OCI-LY1 (cell line): Measurements from ENCODE around the gene GC.

Experiments used
- H2AFZ ChIP-seq: fragments of 200-600 bp; sonication (generic), shearing (Covaris generic); 2 replicates; pipeline ENCODE4 v1.6.0; 2014; ENCODE audit warnings: antibody characterized with exemption, mild to moderate bottlenecking, low read length
- H3F3A ChIP-seq: fragments of 200-600 bp; sonication (generic), shearing (Covaris generic); 2 replicates; pipeline ENCODE4 v1.6.0; 2014; ENCODE audit warnings: mild to moderate bottlenecking, antibody characterized with exemption, low read length, moderate library complexity; ENCODE audit not compliant: insufficient read depth
- H3K27ac ChIP-seq: fragments of 200-600 bp; sonication (generic); 2 replicates; pipeline ENCODE4 v1.5.1; 2014; ENCODE audit warnings: low read length, mixed run types, mild to moderate bottlenecking, low read depth; ENCODE audit not compliant: poor library complexity, severe bottlenecking
- H3K27me3 ChIP-seq: fragments of 200-600 bp; sonication (generic); 2 replicates; pipeline ENCODE4 v1.6.0; 2014; ENCODE audit warnings: antibody characterized with exemption, mild to moderate bottlenecking, low read length, moderate library complexity; ENCODE audit not compliant: insufficient read depth
- H3K36me3 ChIP-seq: fragments of 200-600 bp; sonication (generic); 2 replicates; pipeline ENCODE4 v1.6.1; 2014; ENCODE audit warnings: mild to moderate bottlenecking, antibody characterized with exemption, low read length, moderate library complexity, mixed read lengths; ENCODE audit not compliant: insufficient read depth
- H3K4me1 ChIP-seq: fragments of 200-600 bp; sonication (generic); 2 replicates; pipeline ENCODE4 v1.5.1; 2014; ENCODE audit warnings: mild to moderate bottlenecking, low read length, moderate library complexity; ENCODE audit not compliant: insufficient read depth, severe bottlenecking
- H3K4me2 ChIP-seq: fragments of 200-600 bp; sonication (generic), shearing (Covaris generic); 2 replicates; pipeline ENCODE4 v1.6.1; 2014; ENCODE audit warnings: low read length
- H3K4me3 ChIP-seq: fragments of 200-600 bp; sonication (generic); 2 replicates; pipeline ENCODE4 v1.5.1; 2014; ENCODE audit warnings: low read length, low read depth, mild to moderate bottlenecking, mixed read lengths; ENCODE audit not compliant: poor library complexity, severe bottlenecking
- H3K79me2 ChIP-seq: fragments of 200-600 bp; shearing (Covaris generic); 2 replicates; pipeline ENCODE4 v1.6.1; 2016; ENCODE audit warnings: mixed run types, low read length, mixed read lengths; ENCODE audit not compliant: insufficient read depth
- H3K9ac ChIP-seq: fragments of 200-600 bp; sonication (generic), shearing (Covaris generic); 2 replicates; pipeline ENCODE4 v1.6.1; 2014; ENCODE audit warnings: mild to moderate bottlenecking, low read length, mixed read lengths
- H3K9me2 ChIP-seq: fragments of 200-600 bp; sonication (generic), shearing (Covaris generic); 2 replicates; pipeline ENCODE4 v1.6.1; 2014; ENCODE audit warnings: low read depth, mild to moderate bottlenecking, low read length, mixed read lengths
- H3K9me3 ChIP-seq: fragments of 200-600 bp; shearing (Covaris generic); 2 replicates; pipeline ENCODE4 v1.6.1; 2014; ENCODE audit warnings: low read length, mixed read lengths
- H4K20me1 ChIP-seq: fragments of 200-600 bp; sonication (generic), shearing (Covaris generic); 2 replicates; pipeline ENCODE4 v1.6.0; 2016; ENCODE audit warnings: mild to moderate bottlenecking, low read length; ENCODE audit not compliant: insufficient read depth
- EZH2 ChIP-seq: fragments of 200-600 bp; sonication (generic), shearing (Covaris generic); IDR thresholded peaks from 2 replicates; pipeline ENCODE4 v1.8.0; 2017; ENCODE audit warnings: borderline replicate concordance, mixed run types, mild to moderate bottlenecking, antibody characterized with exemption, low read length, moderate library complexity, mixed read lengths
- TF ChIP-seq, protein P1 (sequence below): fragments of 200-600 bp; sonication (generic), shearing (Covaris generic); IDR thresholded peaks from 2 replicates; pipeline ENCODE4 v1.5.1; 2017; ENCODE audit warnings: mild to moderate bottlenecking, antibody characterized with exemption, low read length, moderate library complexity, mixed read lengths

GC gene

GRCh38 chr4:71775449-71775848 is 8.4 kb downstream of the GC start:
- H3K79me2 ChIP-seq = no peaks in the 10 kb centered on the region
- no peaks in the 10 kb centered on the region for H3K9me3 ChIP-seq
- no peaks in the 10 kb centered on the region for H4K20me1 ChIP-seq
- no peak overlapping the region for H3K4me2 ChIP-seq
- no peaks in the 10 kb centered on the region for H3F3A ChIP-seq
- no peaks in the 10 kb centered on the region for H3K9me2 ChIP-seq
- H2AFZ ChIP-seq = no peak overlapping the region
- H3K27me3 ChIP-seq = no peaks in the 10 kb centered on the region
- H3K9ac ChIP-seq = no peak overlapping the region
- H3K36me3 ChIP-seq = no peaks in the 10 kb centered on the region
- no peak overlapping the region for H3K4me3 ChIP-seq
- TF ChIP-seq, protein P1, sequence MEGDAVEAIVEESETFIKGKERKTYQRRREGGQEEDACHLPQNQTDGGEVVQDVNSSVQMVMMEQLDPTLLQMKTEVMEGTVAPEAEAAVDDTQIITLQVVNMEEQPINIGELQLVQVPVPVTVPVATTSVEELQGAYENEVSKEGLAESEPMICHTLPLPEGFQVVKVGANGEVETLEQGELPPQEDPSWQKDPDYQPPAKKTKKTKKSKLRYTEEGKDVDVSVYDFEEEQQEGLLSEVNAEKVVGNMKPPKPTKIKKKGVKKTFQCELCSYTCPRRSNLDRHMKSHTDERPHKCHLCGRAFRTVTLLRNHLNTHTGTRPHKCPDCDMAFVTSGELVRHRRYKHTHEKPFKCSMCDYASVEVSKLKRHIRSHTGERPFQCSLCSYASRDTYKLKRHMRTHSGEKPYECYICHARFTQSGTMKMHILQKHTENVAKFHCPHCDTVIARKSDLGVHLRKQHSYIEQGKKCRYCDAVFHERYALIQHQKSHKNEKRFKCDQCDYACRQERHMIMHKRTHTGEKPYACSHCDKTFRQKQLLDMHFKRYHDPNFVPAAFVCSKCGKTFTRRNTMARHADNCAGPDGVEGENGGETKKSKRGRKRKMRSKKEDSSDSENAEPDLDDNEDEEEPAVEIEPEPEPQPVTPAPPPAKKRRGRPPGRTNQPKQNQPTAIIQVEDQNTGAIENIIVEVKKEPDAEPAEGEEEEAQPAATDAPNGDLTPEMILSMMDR = no peak
- no peak for TF ChIP-seq EZH2
- no peaks in the 10 kb centered on the region for H3K4me1 ChIP-seq
- no peak overlapping the region for H3K27ac ChIP-seq

DNA sequence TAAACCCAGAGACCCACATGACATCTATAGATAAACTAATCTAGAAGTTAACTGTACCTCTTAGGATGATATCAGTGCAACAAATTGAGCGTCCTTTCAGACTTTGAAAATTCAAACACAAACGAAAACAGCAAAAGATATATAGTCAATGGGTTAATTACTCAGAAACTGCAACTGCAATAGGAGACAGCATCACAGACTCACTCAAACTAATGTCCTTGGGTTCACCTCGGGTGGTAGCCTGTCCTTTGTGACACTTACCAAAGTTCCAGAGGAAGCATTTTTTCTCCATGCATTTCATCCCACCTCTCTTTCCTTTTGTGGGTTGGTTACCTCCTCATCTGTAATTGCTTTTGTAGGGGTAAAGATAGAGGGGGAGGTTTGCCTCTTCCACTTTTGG is 9.7 kb downstream of the GC start:
- Histone ChIP-seq H3K4me1 (no peaks in the 10 kb centered on the region), H3K27ac (no peak overlapping the region), H3K27me3 (no peaks in the 10 kb centered on the region), H3K36me3 (no peaks in the 10 kb centered on the region), H3K79me2 (no peaks in the 10 kb centered on the region), H2AFZ (no peak overlapping the region), H3K4me2 (no peak overlapping the region), H4K20me1 (no peaks in the 10 kb centered on the region), H3F3A (no peaks in the 10 kb centered on the region), H3K4me3 (no peak overlapping the region), H3K9ac (no peak overlapping the region), H3K9me2 (no peaks in the 10 kb centered on the region), H3K9me3 (no peaks in the 10 kb centered on the region)
- TF ChIP-seq EZH2 = no peak
- TF ChIP-seq, protein P1 = no peak

GRCh38 chr4:71773004-71773403 is 10.9 kb downstream of the GC start:
- Histone ChIP-seq H3K9ac (no peak overlapping the region), H4K20me1 (no peaks in the 10 kb centered on the region), H3K79me2 (no peaks in the 10 kb centered on the region), H3F3A (no peaks in the 10 kb centered on the region), H3K27ac (no peak overlapping the region), H3K9me2 (no peaks in the 10 kb centered on the region), H3K36me3 (no peaks in the 10 kb centered on the region), H2AFZ (no peak overlapping the region), H3K4me2 (no peak overlapping the region), H3K9me3 (no peaks in the 10 kb centered on the region), H3K4me3 (no peak overlapping the region), H3K4me1 (no peaks in the 10 kb centered on the region), H3K27me3 (no peaks in the 10 kb centered on the region)
- TF ChIP-seq EZH2 = no peak
- TF ChIP-seq, protein P1 = no peak
